Uterus (tissue), 2 donors: ENCODE results near the gene ABLIM2.

Experiments used
- POLR2A ChIP-seq, 2 donors: fragments of 450-650 bp; IDR thresholded peaks; one replicate each; pipeline ENCODE4 v1.6.1; 2016; ENCODE audit warnings: antibody characterized with exemption in 2 of 2, mild to moderate bottlenecking in 1 of 2, moderate library complexity in 1 of 2
- TF ChIP-seq, protein P1 (sequence below), 4 experiments: fragments of 200-600 bp in 2 of 4; fragments of 450-650 bp in 2 of 4; sonication (generic) in 2 of 4; IDR thresholded peaks; one replicate each; pipeline ENCODE4 v1.5.1; 2016 to 2019; ENCODE audit warnings: antibody characterized with exemption in 4 of 4, mild to moderate bottlenecking in 2 of 4, moderate library complexity in 1 of 4

- TF ChIP-seq, protein P1, sequence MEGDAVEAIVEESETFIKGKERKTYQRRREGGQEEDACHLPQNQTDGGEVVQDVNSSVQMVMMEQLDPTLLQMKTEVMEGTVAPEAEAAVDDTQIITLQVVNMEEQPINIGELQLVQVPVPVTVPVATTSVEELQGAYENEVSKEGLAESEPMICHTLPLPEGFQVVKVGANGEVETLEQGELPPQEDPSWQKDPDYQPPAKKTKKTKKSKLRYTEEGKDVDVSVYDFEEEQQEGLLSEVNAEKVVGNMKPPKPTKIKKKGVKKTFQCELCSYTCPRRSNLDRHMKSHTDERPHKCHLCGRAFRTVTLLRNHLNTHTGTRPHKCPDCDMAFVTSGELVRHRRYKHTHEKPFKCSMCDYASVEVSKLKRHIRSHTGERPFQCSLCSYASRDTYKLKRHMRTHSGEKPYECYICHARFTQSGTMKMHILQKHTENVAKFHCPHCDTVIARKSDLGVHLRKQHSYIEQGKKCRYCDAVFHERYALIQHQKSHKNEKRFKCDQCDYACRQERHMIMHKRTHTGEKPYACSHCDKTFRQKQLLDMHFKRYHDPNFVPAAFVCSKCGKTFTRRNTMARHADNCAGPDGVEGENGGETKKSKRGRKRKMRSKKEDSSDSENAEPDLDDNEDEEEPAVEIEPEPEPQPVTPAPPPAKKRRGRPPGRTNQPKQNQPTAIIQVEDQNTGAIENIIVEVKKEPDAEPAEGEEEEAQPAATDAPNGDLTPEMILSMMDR (IDR thresholded peaks at IDR 0.05) = no peak
- TF ChIP-seq POLR2A (IDR thresholded peaks at IDR 0.05) = no peak
Measured at GRCh38 chr4:7960790-7961655, 197.6 kb downstream of the ABLIM2 start.
